GM12891 (cell line): Measurements from ENCODE around the gene NBAS.

Experiments
- DNase-seq: peaks from one replicate; pipeline ENCODE4 v3.0.0; 2011; ENCODE audit warnings: low spot score; ENCODE audit not compliant: insufficient read length
- FAIRE-seq: peaks from 2 replicates; lab custom pipeline; 2011; peaks lifted over from hg19 to GRCh38; lab: Jason Lieb, UNC
- PAX5 ChIP-seq: IDR thresholded peaks from 2 replicates; pipeline ENCODE4 v1.6.1; 2011; ENCODE audit warnings: low read length, moderate library complexity, mild to moderate bottlenecking; ENCODE audit not compliant: insufficient read depth, severe bottlenecking
- POLR2A ChIP-seq: IDR thresholded peaks from 2 replicates; pipeline ENCODE4 v1.6.1; 2011; ENCODE audit warnings: low read depth, low read length, control low read depth
- POLR2AphosphoS5 ChIP-seq: IDR thresholded peaks from 2 replicates; pipeline ENCODE4 v1.6.1; 2011; ENCODE audit warnings: low read depth, low read length, control low read depth
- POU2F2 ChIP-seq: IDR thresholded peaks from 2 replicates; pipeline ENCODE4 v1.6.1; 2011; ENCODE audit warnings: low read depth, mild to moderate bottlenecking, control low read depth, low read length, moderate library complexity
- SPI1 ChIP-seq: IDR thresholded peaks from 2 replicates; pipeline ENCODE4 v1.6.1; 2011; ENCODE audit warnings: low read depth, low read length, control low read depth
- TAF1 ChIP-seq: IDR thresholded peaks from 2 replicates; pipeline ENCODE4 v1.6.1; 2011; ENCODE audit warnings: low read depth, low read length, control low read depth

The NBAS gene

DNA sequence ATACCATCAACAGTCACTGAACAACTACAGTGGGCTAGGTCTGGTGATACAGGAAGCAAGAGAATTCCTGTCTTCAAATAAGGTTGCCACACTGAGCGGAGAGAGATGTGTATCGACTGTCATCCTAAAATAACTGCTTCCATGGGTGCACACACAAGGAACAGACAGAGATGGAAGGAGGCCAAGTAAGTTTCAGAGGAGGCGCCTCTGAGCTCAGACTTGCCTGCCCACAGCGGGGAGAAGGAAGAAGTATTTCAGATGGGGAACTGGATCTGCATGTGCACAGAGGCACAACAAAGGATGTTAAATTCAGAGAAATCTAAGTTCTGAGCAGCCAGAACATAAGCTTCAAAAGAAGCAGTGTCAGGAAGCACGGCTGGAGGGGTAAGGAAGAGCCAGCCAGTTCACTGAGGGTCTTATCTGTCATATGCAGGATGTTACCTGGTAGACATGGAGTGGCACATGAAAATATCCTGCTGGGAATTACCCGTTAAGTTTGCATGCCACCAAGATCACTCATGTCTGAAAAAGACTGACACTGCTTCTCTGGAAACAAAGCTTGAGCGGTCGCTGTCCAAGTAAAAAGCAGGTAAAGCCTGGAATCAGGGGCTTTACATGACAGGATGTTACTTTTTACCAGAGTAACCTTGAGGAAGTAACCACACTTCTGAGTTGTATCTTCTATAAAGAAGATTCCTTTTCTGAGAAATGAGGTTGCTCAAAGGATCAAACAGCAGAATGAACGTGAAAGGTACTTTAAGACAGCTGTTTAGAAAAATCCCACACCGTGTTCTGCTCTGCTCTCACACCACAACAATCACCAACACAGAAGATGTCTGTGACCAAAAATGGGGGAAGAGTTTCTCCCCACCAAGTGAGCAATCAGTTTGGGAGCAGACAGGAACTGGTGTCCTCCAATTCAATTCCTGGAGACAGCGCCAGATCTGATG, 260.2 kb downstream of the NBAS start:
- no peak for FAIRE-seq
- TF ChIP-seq POLR2A (no peak), POU2F2 (no peak), SPI1 (no peak), TAF1 (no peak), PAX5 (no peak), POLR2AphosphoS5 (no peak)
- no peak for DNase-seq

DNA sequence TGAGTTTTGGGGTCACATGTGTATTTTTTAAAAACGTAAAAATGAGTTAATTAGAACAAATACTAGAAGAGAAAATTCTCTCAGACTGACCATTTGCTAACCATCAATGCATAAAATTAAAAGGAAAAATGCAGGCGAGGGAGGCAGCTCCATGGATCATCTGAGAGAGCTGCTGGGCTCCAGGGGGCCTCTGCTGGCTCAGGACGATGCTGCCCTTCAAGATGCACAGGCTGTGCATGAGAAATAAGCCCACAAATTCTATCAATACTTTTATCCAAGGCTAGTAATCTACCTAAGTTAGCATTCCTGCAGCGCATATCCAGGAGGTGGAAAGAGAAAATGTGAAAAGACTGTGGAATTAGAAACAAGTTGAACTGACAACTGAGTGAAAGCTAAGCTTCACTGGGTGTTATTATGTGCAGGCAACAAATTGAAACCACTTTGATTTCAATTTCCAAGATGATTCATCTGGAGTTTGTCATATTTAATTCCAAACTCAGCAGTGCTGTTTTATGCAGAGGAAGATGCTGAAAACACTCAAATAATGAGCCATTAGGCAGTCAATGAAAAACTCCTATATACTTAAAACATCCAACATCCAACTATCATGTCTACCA, 261.1 kb downstream of the NBAS start:
- DNase-seq (no peak), FAIRE-seq (no peak)
- no peak for TF ChIP-seq POLR2A

DNA sequence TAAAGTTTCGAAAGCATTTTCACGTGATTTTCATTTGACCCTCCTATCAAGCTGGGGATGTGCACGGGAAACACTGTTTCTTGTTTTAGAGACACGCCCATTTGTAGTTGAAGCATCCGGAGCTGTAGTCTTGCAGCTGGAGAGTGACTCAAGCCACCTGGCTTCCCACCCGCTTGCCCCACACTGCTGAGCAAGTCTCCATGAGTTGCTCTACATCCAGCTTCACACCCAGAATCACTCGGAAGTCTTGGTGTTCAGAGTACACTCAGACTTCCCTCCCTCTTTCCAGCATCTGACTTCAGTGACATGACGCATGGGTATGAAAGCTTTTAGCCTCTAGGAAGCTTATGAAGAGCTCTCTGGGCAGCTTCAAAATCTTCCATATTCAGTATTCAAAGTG, 262.4 kb downstream of the NBAS start:
- DNase-seq (no peak), FAIRE-seq (no peak)
- no peak for TF ChIP-seq TAF1
- no peak for TF ChIP-seq POLR2AphosphoS5
- TF ChIP-seq PAX5 = no peak
- TF ChIP-seq POU2F2 = no peak
- no peak for TF ChIP-seq POLR2A
- no peak for TF ChIP-seq SPI1

DNA sequence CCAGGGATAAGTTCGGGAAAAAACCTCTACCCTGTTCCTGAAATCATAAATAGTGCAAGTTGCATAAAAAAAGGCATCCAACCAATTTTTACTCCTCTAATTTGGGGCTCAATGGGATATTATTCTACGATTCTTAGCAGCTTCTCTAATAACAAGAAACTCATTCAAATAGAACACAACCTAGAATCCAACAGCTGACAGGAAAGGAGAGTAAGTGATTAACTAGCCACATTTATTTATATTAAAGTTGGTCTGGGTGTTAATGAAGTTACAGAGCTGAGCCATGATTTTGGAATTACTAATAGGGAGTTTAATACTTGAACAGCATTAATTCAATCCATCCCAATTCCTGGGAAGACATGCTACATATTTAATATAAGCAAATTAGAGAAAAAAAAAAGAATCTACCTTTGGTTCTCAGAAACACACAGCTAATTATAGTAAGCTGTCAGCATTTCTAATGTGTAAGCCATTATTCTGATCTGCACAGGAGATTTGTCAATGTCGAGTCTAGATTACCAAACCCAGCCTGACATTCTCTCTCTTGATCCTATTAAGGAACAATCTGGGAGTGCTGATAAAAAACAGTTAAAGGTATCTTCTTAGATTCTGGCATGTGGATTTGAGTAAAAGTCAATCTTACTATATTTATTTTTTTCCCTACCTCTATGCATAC, 267.7 kb downstream of the NBAS start:
- no peak for FAIRE-seq
- DNase-seq = no peak
- TF ChIP-seq POLR2A = no peak
- no peak for TF ChIP-seq POU2F2
- TF ChIP-seq TAF1 = no peak
- TF ChIP-seq PAX5 = no peak
- no peak for TF ChIP-seq SPI1
- no peak for TF ChIP-seq POLR2AphosphoS5

DNA sequence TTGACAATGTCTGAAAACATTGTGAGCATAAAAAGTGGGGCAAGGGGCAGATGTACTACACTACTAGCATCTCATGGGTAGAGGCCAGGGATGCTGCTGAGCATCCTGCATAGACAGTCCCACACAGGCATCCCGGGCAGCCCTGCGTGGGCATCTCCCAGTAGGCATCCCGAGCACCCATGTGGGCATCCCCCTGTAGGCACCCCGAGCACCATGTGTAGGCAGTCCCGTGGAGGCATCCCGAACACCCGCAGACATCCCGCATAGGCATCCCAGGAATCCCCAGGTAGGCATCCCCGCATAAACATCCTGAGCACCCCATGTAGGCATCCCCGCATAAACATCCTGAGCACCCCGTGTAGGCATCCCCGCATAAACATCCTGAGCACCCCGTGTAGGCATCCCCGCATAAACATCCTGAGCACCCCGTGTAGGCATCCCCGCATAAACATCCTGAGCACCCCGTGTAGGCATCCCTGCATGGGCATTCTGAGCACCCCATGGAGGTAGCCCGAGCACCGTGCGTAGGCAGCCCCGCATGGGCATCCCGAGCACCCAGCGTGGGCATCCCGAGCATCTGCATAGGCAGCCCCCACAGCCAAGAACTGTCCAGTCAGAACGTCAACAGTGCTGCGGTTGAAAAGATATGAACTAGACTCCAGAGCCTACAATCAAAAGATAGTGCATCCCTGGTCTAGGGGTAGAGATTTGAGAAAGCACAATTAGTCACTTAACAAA, 273.5 kb downstream of the NBAS start:
- TF ChIP-seq TAF1 = no peak
- TF ChIP-seq POU2F2 = no peak
- TF ChIP-seq PAX5 = no peak
- no peak for TF ChIP-seq POLR2AphosphoS5
- TF ChIP-seq POLR2A = no peak
- no peak for TF ChIP-seq SPI1
- no peak for FAIRE-seq
- DNase-seq = no peak

GRCh38 chr2:15284614-15285013, 276.5 kb downstream of the NBAS start:
- DNase-seq (no peak), FAIRE-seq (no peak)
- TF ChIP-seq POLR2A (no peak), TAF1 (no peak), POLR2AphosphoS5 (no peak), POU2F2 (no peak), SPI1 (no peak), PAX5 (no peak)

GRCh38 chr2:15281681-15282080, 279.5 kb downstream of the NBAS start:
- FAIRE-seq = no peak

DNA sequence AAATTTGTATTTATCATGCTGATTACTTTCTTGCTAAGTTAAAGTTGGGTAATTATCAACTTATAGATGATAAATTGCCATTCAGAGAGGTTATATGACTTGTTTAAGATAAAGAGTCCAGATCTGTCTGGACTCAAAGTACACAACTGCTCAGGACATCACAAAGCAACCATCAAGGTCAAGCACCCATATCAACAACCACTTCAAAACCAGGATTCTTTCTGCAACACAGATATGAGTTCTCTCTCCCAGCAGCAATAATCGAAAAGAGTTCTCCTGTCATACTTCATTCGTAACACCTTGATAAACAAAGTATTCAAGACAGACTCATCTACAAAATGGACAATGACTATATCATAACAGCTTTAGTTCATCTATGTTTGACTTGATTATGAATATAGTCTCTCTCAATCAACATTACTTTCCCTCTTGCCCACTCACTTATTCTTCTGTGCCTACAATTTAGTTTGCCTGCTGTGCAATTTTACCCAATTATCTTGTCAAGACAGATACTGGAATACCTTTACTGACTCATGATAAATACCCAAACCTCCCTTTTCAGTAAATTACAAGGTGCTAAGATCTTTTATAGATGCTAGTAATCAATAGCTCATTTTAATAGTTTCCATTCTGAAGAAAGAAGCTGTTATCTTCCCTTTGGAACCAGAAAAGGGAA, 281.8 kb downstream of the NBAS start:
- no peak for DNase-seq
- TF ChIP-seq POLR2AphosphoS5 = no peak
- no peak for TF ChIP-seq POU2F2
- no peak for TF ChIP-seq SPI1
- no peak for TF ChIP-seq PAX5
- no peak for TF ChIP-seq TAF1
- no peak for TF ChIP-seq POLR2A
- FAIRE-seq = no peak

More at GRCh38 chr2:15281681-15282080, 279.5 kb downstream of the NBAS start:
- no peak for DNase-seq
- TF ChIP-seq POLR2A (no peak), SPI1 (no peak), POU2F2 (no peak), TAF1 (no peak), POLR2AphosphoS5 (no peak), PAX5 (no peak)

GRCh38 chr2:15278296-15278695, 282.8 kb downstream of the NBAS start:
- DNase-seq (no peak), FAIRE-seq (no peak)
- TF ChIP-seq SPI1 (no peak), POLR2AphosphoS5 (no peak), POLR2A (no peak), POU2F2 (no peak), PAX5 (no peak), TAF1 (no peak)
